ENCODE measurements around the gene CACNA1C.

CACNA1C gene

GRCh38 chr12:2687058-2687457 lies 634.3 kb downstream of the CACNA1C start:
- Histone ChIP-seq H3K9me3 (ENCODE audit: severe bottlenecking) (no peaks in the 10 kb centered on the region), H3K27me3 (ENCODE audit: insufficient read depth, poor library complexity, severe bottlenecking) (peaks cover 26% of the 10 kb centered on the region), H3K4me1 (ENCODE audit: insufficient read depth, poor library complexity, severe bottlenecking) (no peaks in the 10 kb centered on the region), H3K27ac (ENCODE audit: poor library complexity, severe bottlenecking) (no peak overlapping the region), H3K36me3 (ENCODE audit: low read depth) (no peaks in the 10 kb centered on the region), H3K4me3 (ENCODE audit: severe bottlenecking) (no peak overlapping the region)
- DNase-seq (ENCODE audit: low spot score) (no peak), ATAC-seq (ENCODE audit: low read depth) (no peak)
- TF ChIP-seq CTCF (IDR thresholded peaks at IDR 0.05; ENCODE audit: poor library complexity, severe bottlenecking), result no peak

GRCh38 chr12:2687726-2688125 lies 634.9 kb downstream of the CACNA1C start:
- Histone ChIP-seq H3K4me1 (ENCODE audit: insufficient read depth, poor library complexity, severe bottlenecking) (no peaks in the 10 kb centered on the region), H3K36me3 (ENCODE audit: low read depth) (no peaks in the 10 kb centered on the region), H3K9me3 (ENCODE audit: severe bottlenecking) (no peaks in the 10 kb centered on the region), H3K27me3 (ENCODE audit: insufficient read depth, poor library complexity, severe bottlenecking) (peaks cover 33% of the 10 kb centered on the region), H3K4me3 (ENCODE audit: severe bottlenecking) (no peak overlapping the region), H3K27ac (ENCODE audit: poor library complexity, severe bottlenecking) (no peak overlapping the region)
- no peak for TF ChIP-seq CTCF (IDR thresholded peaks at IDR 0.05; ENCODE audit: poor library complexity, severe bottlenecking)
- ATAC-seq (ENCODE audit: low read depth), result no peak
- no peak for DNase-seq (ENCODE audit: low spot score)

GRCh38 chr12:2688381-2688931 lies 635.7 kb downstream of the CACNA1C start:
- Histone ChIP-seq H3K36me3 (ENCODE audit: low read depth) (no peaks in the 10 kb centered on the region), H3K9me3 (ENCODE audit: severe bottlenecking) (no peaks in the 10 kb centered on the region), H3K27me3 (ENCODE audit: insufficient read depth, poor library complexity, severe bottlenecking) (peaks cover 34% of the 10 kb centered on the region), H3K27ac (ENCODE audit: poor library complexity, severe bottlenecking) (no peak overlapping the region), H3K4me3 (ENCODE audit: severe bottlenecking) (no peak overlapping the region), H3K4me1 (ENCODE audit: insufficient read depth, poor library complexity, severe bottlenecking) (no peaks in the 10 kb centered on the region)
- no peak for TF ChIP-seq CTCF (IDR thresholded peaks at IDR 0.05; ENCODE audit: poor library complexity, severe bottlenecking)
- DNase-seq (ENCODE audit: low spot score), result no peak
- no peak for ATAC-seq (ENCODE audit: low read depth)

GRCh38 chr12:2689393-2689792 lies 636.6 kb downstream of the CACNA1C start:
- peaks cover 34% of the 10 kb centered on the region for H3K27me3 ChIP-seq (ENCODE audit: insufficient read depth, poor library complexity, severe bottlenecking)
- H3K4me1 ChIP-seq (ENCODE audit: insufficient read depth, poor library complexity, severe bottlenecking), result no peaks in the 10 kb centered on the region
- no peaks in the 10 kb centered on the region for H3K9me3 ChIP-seq (ENCODE audit: severe bottlenecking)
- no peak for DNase-seq (ENCODE audit: low spot score)
- no peak overlapping the region for H3K27ac ChIP-seq (ENCODE audit: poor library complexity, severe bottlenecking)
- H3K4me3 ChIP-seq (ENCODE audit: severe bottlenecking), result no peak overlapping the region
- H3K36me3 ChIP-seq (ENCODE audit: low read depth), result no peaks in the 10 kb centered on the region
- no peak for ATAC-seq (ENCODE audit: low read depth)
- no peak for TF ChIP-seq CTCF (IDR thresholded peaks at IDR 0.05; ENCODE audit: poor library complexity, severe bottlenecking)

- H3K4me1 ChIP-seq (ENCODE audit: insufficient read depth, poor library complexity, severe bottlenecking), result no peaks in the 10 kb centered on the region
- H3K27ac ChIP-seq (ENCODE audit: poor library complexity, severe bottlenecking), result no peak overlapping the region
- no peak for TF ChIP-seq CTCF (IDR thresholded peaks at IDR 0.05; ENCODE audit: poor library complexity, severe bottlenecking)
- H3K9me3 ChIP-seq (ENCODE audit: severe bottlenecking), result no peaks in the 10 kb centered on the region
- ATAC-seq (ENCODE audit: low read depth) (no peak), DNase-seq (ENCODE audit: low spot score) (no peak)
- H3K4me3 ChIP-seq (ENCODE audit: severe bottlenecking), result no peak overlapping the region
- H3K36me3 ChIP-seq (ENCODE audit: low read depth), result no peaks in the 10 kb centered on the region
- peaks cover 34% of the 10 kb centered on the region for H3K27me3 ChIP-seq (ENCODE audit: insufficient read depth, poor library complexity, severe bottlenecking)
These were observed 637.1 kb downstream of the CACNA1C start for GRCh38 chr12:2689879-2690278.

Measured in RWPE2 (cell line).